ENCODE data around the gene EPC2. TPM values are rescaled to one million over a fixed set of nuclear protein-coding genes. Genes with fewer than 3 reads are reported as not detected.
"Not testable (repeated sequence)": the region's sequence is repeated elsewhere in the genome, so short reads cannot be mapped to it uniquely, and the experiment has no call there.

Gene EPC2
- total RNA-seq, 1 donor from 2014 or later = 36.2 TPM

- Mint-ChIP-seq H3K9me3 (no peaks in the 10 kb centered on the region), H3K4me3 (no peak overlapping the region), H3K4me1 (ENCODE audit: low read depth) (peaks cover 14% of the 10 kb centered on the region), H3K27me3 (ENCODE audit: insufficient read depth) (no peaks in the 10 kb centered on the region), H3K36me3 (ENCODE audit: low read depth) (peaks cover 12% of the 10 kb centered on the region), H3K27ac (no peak overlapping the region)
- DNase-seq (ENCODE audit: low spot score) = no peak
- intact Hi-C loops (cut with micrococcal nuclease) = no loop called here
Observed at GRCh38 chr2:148687543-148687942, 43.0 kb downstream of the EPC2 start.

GRCh38 chr2:148688011-148688410 is 43.5 kb downstream of the EPC2 start:
- H3K4me3 Mint-ChIP-seq; intact Hi-C loops (cut with micrococcal nuclease); H3K27ac Mint-ChIP-seq; H3K9me3 Mint-ChIP-seq; DNase-seq (ENCODE audit: low spot score); H3K27me3 Mint-ChIP-seq (ENCODE audit: insufficient read depth): not testable (repeated sequence)
- Mint-ChIP-seq H3K4me1 (ENCODE audit: low read depth) (peaks cover 14% of the 10 kb centered on the region), H3K36me3 (ENCODE audit: low read depth) (peaks cover 12% of the 10 kb centered on the region)

- H3K4me1 Mint-ChIP-seq (ENCODE audit: low read depth) = no peaks in the 10 kb centered on the region
- H3K27ac Mint-ChIP-seq = no peak overlapping the region
- no peak for DNase-seq (ENCODE audit: low spot score)
- peaks cover 28% of the 10 kb centered on the region for H3K9me3 Mint-ChIP-seq
- H3K4me3 Mint-ChIP-seq = no peak overlapping the region
- no peaks in the 10 kb centered on the region for H3K27me3 Mint-ChIP-seq (ENCODE audit: insufficient read depth)
- H3K36me3 Mint-ChIP-seq (ENCODE audit: low read depth) = peaks cover 51% of the 10 kb centered on the region
- intact Hi-C loops (cut with micrococcal nuclease) = no loop called here
Observed at GRCh38 chr2:148696985-148697384, 52.4 kb downstream of the EPC2 start.

- H3K4me3 Mint-ChIP-seq = no peak overlapping the region
- no peak for DNase-seq (ENCODE audit: low spot score)
- no peaks in the 10 kb centered on the region for H3K4me1 Mint-ChIP-seq (ENCODE audit: low read depth)
- intact Hi-C loops (cut with micrococcal nuclease) = no loop called here
- peaks cover 33% of the 10 kb centered on the region for H3K9me3 Mint-ChIP-seq
- no peak overlapping the region for H3K27ac Mint-ChIP-seq
- H3K27me3 Mint-ChIP-seq (ENCODE audit: insufficient read depth) = no peaks in the 10 kb centered on the region
- peaks cover 57% of the 10 kb centered on the region for H3K36me3 Mint-ChIP-seq (ENCODE audit: low read depth)
Observed at GRCh38 chr2:148699830-148700229, 55.3 kb downstream of the EPC2 start.

- H3K36me3 Mint-ChIP-seq (ENCODE audit: low read depth) = peaks cover 51% of the 10 kb centered on the region
- no peak overlapping the region for H3K4me3 Mint-ChIP-seq
Observed at GRCh38 chr2:148701039-148701438, 56.5 kb downstream of the EPC2 start.

GRCh38 chr2:148701877-148702276 is 57.3 kb downstream of the EPC2 start:
- Mint-ChIP-seq H3K4me3 (no peak overlapping the region), H3K9me3 (peaks cover 46% of the 10 kb centered on the region), H3K27me3 (ENCODE audit: insufficient read depth) (no peaks in the 10 kb centered on the region), H3K36me3 (ENCODE audit: low read depth) (peaks cover 53% of the 10 kb centered on the region), H3K4me1 (ENCODE audit: low read depth) (no peaks in the 10 kb centered on the region), H3K27ac (no peak overlapping the region)
- no peak for DNase-seq (ENCODE audit: low spot score)
- intact Hi-C loops (cut with micrococcal nuclease) = no loop called here

More at GRCh38 chr2:148701039-148701438, 56.5 kb downstream of the EPC2 start:
- Mint-ChIP-seq H3K9me3 (peaks cover 38% of the 10 kb centered on the region), H3K4me1 (ENCODE audit: low read depth) (no peaks in the 10 kb centered on the region), H3K27ac (no peak overlapping the region), H3K27me3 (ENCODE audit: insufficient read depth) (no peaks in the 10 kb centered on the region)
- intact Hi-C loops (cut with micrococcal nuclease) = no loop called here
- DNase-seq (ENCODE audit: low spot score) = no peak

- intact Hi-C loops (cut with micrococcal nuclease) = no loop called here
- Mint-ChIP-seq H3K4me3 (no peak overlapping the region), H3K27ac (no peak overlapping the region)
Observed at GRCh38 chr2:148702475-148702874, 57.9 kb downstream of the EPC2 start.

GRCh38 chr2:148704247-148704646 is 59.7 kb downstream of the EPC2 start:
- no peak for DNase-seq (ENCODE audit: low spot score)
- H3K27ac Mint-ChIP-seq = no peak overlapping the region

More at GRCh38 chr2:148702475-148702874, 57.9 kb downstream of the EPC2 start:
- no peaks in the 10 kb centered on the region for H3K27me3 Mint-ChIP-seq (ENCODE audit: insufficient read depth)
- H3K9me3 Mint-ChIP-seq = peaks cover 49% of the 10 kb centered on the region
- no peaks in the 10 kb centered on the region for H3K4me1 Mint-ChIP-seq (ENCODE audit: low read depth)
- no peak for DNase-seq (ENCODE audit: low spot score)
- H3K36me3 Mint-ChIP-seq (ENCODE audit: low read depth) = peaks cover 56% of the 10 kb centered on the region

GRCh38 chr2:148716378-148716920 is 71.9 kb downstream of the EPC2 start:
- intact Hi-C loops (cut with micrococcal nuclease) = no loop called here
- peaks cover 23% of the 10 kb centered on the region for H3K9me3 Mint-ChIP-seq
- no peak for DNase-seq (ENCODE audit: low spot score)
- no peak overlapping the region for H3K4me3 Mint-ChIP-seq
- H3K27me3 Mint-ChIP-seq (ENCODE audit: insufficient read depth) = no peaks in the 10 kb centered on the region
- no peak overlapping the region for H3K27ac Mint-ChIP-seq
- peaks cover 31% of the 10 kb centered on the region for H3K36me3 Mint-ChIP-seq (ENCODE audit: low read depth)
- H3K4me1 Mint-ChIP-seq (ENCODE audit: low read depth) = peaks cover 60% of the 10 kb centered on the region

More at GRCh38 chr2:148704247-148704646, 59.7 kb downstream of the EPC2 start:
- no peak overlapping the region for H3K4me3 Mint-ChIP-seq
- intact Hi-C loops (cut with micrococcal nuclease) = no loop called here
- H3K4me1 Mint-ChIP-seq (ENCODE audit: low read depth) = peaks cover 4% of the 10 kb centered on the region
- H3K27me3 Mint-ChIP-seq (ENCODE audit: insufficient read depth) = no peaks in the 10 kb centered on the region
- peaks cover 61% of the 10 kb centered on the region for H3K36me3 Mint-ChIP-seq (ENCODE audit: low read depth)
- H3K9me3 Mint-ChIP-seq = peaks cover 62% of the 10 kb centered on the region

- Mint-ChIP-seq H3K27ac (no peak overlapping the region), H3K36me3 (ENCODE audit: low read depth) (peaks cover 27% of the 10 kb centered on the region), H3K4me1 (ENCODE audit: low read depth) (peaks cover 74% of the 10 kb centered on the region), H3K27me3 (ENCODE audit: insufficient read depth) (no peaks in the 10 kb centered on the region), H3K4me3 (no peak overlapping the region), H3K9me3 (peaks cover 23% of the 10 kb centered on the region)
- no peak for DNase-seq (ENCODE audit: low spot score)
- intact Hi-C loops (cut with micrococcal nuclease) = no loop called here
Observed at GRCh38 chr2:148718039-148718438, 73.5 kb downstream of the EPC2 start.

- intact Hi-C loops (cut with micrococcal nuclease) = no loop called here
- Mint-ChIP-seq H3K4me1 (ENCODE audit: low read depth) (peaks cover 74% of the 10 kb centered on the region), H3K27ac (no peak overlapping the region), H3K9me3 (peaks cover 23% of the 10 kb centered on the region), H3K4me3 (no peak overlapping the region), H3K27me3 (ENCODE audit: insufficient read depth) (no peaks in the 10 kb centered on the region), H3K36me3 (ENCODE audit: low read depth) (peaks cover 27% of the 10 kb centered on the region)
- no peak for DNase-seq (ENCODE audit: low spot score)
Observed at GRCh38 chr2:148719195-148719749, 74.7 kb downstream of the EPC2 start.

- H3K4me3 Mint-ChIP-seq = no peak overlapping the region
- H3K27ac Mint-ChIP-seq = no peak overlapping the region
- peaks cover 80% of the 10 kb centered on the region for H3K4me1 Mint-ChIP-seq (ENCODE audit: low read depth)
- H3K9me3 Mint-ChIP-seq = peaks cover 23% of the 10 kb centered on the region
- intact Hi-C loops (cut with micrococcal nuclease) = no loop called here
- H3K36me3 Mint-ChIP-seq (ENCODE audit: low read depth) = peaks cover 29% of the 10 kb centered on the region
- DNase-seq (ENCODE audit: low spot score) = no peak
- H3K27me3 Mint-ChIP-seq (ENCODE audit: insufficient read depth) = no peaks in the 10 kb centered on the region
Observed at GRCh38 chr2:148719941-148720436, 75.4 kb downstream of the EPC2 start.

- Mint-ChIP-seq H3K27ac (peak overlapping the region; percentile 36), H3K27me3 (ENCODE audit: insufficient read depth) (no peaks in the 10 kb centered on the region), H3K4me1 (ENCODE audit: low read depth) (peaks cover 85% of the 10 kb centered on the region), H3K4me3 (no peak overlapping the region), H3K9me3 (peaks cover 23% of the 10 kb centered on the region), H3K36me3 (ENCODE audit: low read depth) (peaks cover 30% of the 10 kb centered on the region)
- no peak for DNase-seq (ENCODE audit: low spot score)
- intact Hi-C loops (cut with micrococcal nuclease) = no loop called here
Observed at GRCh38 chr2:148720501-148721001, 76.0 kb downstream of the EPC2 start.

Measured in activated T-helper 1 cell treated with anti-CD3 and anti-CD28 coated beads, Interleukin-12 subunit alpha, Interleukin-12 subunit beta, Interleukin-2, Interleukin-4 antibody, amounts not matched to agents 30 ng/mL and 10 ng/mL and 1 ng/mL, durations not matched to agents 14 hours and 24 hours and 36 hours (primary cell).